A549 treated with DMSO at 1 μM for 4 hours (cell line): ENCODE measurements around the gene ALKBH5. TPM values are rescaled to one million over a fixed set of nuclear protein-coding genes. Genes with fewer than 3 reads are reported as not detected.

Experiments used
- total RNA-seq: library from RNA; stranded (reverse); fragments of 200-300 nt; extraction: Qiagen RNA extraction; gene quantifications from 5 replicates; pipeline ENCODE4 v1.2.3, GENCODE V29; 2022; ENCODE audit warnings: low read depth

Gene ALKBH5
- 49.9 to 64.1 TPM (median 61.8 TPM) in 5 replicates for total RNA-seq

DNA sequence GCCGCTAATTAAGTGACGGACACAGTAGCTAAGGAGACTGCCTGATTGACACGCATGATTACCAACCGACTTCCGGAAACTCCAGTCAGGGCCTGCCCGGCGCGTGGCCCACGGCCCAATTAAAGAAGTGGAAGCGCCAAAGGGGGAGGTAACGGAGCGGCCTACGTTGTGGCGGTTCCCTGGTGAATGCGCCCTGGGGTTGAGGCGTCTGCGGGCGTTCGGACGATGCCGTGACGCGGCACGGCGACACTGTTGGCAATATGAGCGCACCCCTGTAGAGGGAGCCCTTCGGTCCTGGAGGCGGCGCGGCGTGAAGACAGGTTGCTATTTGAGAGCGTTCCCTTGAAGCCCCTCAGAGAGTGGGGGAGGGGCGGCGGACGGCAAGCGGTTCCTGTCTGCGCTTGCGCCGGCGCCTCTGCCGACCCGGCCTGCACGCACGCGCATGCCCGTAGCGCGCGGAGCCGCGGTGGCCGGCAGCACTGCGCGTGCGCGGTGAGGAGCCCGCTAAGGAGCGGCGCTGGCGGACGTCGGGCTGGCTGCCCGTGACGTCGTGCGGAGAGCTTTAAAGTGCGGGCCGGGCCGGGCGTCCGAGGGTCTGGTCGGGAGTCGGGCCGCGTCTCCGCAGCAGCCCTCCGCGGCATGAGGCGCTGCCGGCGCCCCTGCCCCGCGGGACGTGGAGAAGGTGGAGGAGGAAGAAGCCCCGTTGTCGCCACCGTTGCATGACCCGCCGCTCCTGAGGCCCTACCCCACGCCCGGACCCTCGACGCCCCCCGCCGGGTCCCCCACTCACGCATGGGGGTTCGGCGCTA lies at the start of gene ALKBH5:
Gene ALKBH5 (plus strand): TSS at position 495 of the 809 bp plus-strand sequence. CDS start 416 bp downstream, outside the sequence.

DNA sequence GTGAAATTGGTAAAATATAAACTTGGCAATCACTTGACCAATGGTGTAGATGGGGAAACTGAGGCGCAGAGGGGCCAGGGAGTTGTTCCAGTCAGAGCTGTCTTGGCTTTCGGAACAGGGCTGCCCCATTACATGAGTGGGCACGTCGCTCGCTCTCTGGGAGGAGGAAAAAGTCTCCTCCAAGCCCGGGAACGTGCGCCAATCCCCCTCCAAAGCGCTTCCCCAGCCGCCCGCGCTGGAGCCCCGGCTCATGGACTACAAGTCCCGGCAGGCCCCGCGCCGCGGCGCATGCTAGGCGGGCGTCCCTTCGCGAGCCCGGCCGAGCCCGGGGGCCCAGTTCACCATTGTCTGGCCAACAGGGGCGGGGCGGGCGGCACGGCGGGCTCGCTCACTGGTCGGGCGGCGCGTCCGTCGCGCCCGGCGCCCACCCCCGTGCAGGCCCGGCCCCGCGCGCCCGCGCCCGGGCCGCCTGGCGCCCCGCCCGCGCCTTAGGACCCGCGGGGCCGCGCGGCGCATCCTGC lies 41.6 kb downstream of the ALKBH5 start, which contains the start of gene LLGL1:
Gene LLGL1 (plus strand): TSS at position 515 of the 521 bp plus-strand sequence. CDS start 48 bp downstream, outside the sequence.

DNA sequence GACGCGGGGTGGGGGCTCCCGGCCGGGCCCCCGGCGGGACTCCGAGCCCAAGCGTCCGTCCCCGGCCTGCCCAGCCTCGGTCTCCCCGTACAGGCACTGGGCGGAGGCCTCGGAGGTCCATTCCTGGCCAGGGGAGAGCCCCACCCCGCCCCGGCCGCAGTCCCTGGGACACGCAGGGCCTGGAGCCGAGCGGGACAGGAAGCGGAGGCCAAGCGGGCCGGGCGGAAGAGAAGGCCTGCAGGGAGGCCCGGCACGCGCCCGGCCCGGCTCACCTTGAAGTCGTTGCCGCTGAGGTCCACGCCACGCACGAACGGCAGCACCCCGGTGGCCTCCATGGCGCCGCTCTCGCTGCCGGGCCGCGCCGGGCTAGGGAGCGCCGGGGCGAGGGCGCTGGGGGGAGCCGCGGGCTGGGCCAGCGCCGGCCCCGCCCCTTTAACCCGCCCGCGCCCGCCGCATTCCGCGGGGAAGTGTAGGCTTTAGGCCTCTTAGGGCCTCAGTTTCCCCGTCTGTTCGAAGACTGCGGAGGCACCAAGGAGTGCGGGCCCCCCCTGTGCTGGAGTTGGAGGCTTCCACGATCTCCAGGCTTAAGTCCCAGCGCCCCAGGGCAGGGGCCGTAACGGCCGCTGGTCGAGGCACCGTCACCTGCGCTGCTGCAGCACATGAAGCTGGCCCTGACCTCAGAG lies 74.9 kb downstream of the ALKBH5 start, which contains the start of gene FLII:
Gene FLII (minus strand): TSS at position 383 of the 683 bp plus-strand sequence. CDS start 48 bp downstream, at position 335.

Other genes starting within 250 kb of the ALKBH5 start
- 17.9 to 24.3 TPM (median 20.7 TPM) in 5 replicates for gene TOM1L2, start 211.4 kb upstream of the ALKBH5 start, total RNA-seq
- gene DRC3, start 211.0 kb upstream of the ALKBH5 start, total RNA-seq: 2.1 to 3.1 TPM (median 2.7 TPM) in 5 replicates
- 22.0 to 32.4 TPM (median 27.6 TPM) in 5 replicates for gene ATPAF2, start 144.7 kb upstream of the ALKBH5 start, total RNA-seq
- gene GID4, start 144.4 kb upstream of the ALKBH5 start, total RNA-seq: 10.8 to 13.7 TPM (median 13.6 TPM) in 5 replicates
- 50.5 to 57.3 TPM (median 52.3 TPM) in 5 replicates for gene DRG2, start 95.9 kb upstream of the ALKBH5 start, total RNA-seq
- 0.16 to 0.43 TPM (median 0.26 TPM) in 5 replicates for gene MYO15A, start 75.1 kb upstream of the ALKBH5 start, total RNA-seq
- gene LLGL1, start 41.8 kb downstream of the ALKBH5 start, total RNA-seq: 13.2 to 19.9 TPM (median 15.7 TPM) in 5 replicates
- 231 to 269 TPM (median 252 TPM) in 5 replicates for gene FLII, start 74.9 kb downstream of the ALKBH5 start, total RNA-seq
- gene MIEF2, start 76.8 kb downstream of the ALKBH5 start, total RNA-seq: 5.7 to 11.0 TPM (median 9.2 TPM) in 5 replicates
- 35.2 to 43.3 TPM (median 40.9 TPM) in 5 replicates for gene TOP3A, start 131.2 kb downstream of the ALKBH5 start, total RNA-seq
- 18.2 to 19.0 TPM (median 18.5 TPM) in 5 replicates for gene SMCR8, start 131.5 kb downstream of the ALKBH5 start, total RNA-seq
- 40.0 to 48.3 TPM (median 45.8 TPM) in 5 replicates for gene SHMT1, start 179.7 kb downstream of the ALKBH5 start, total RNA-seq
- gene EVPLL, start 193.9 kb downstream of the ALKBH5 start, total RNA-seq: not detected in 5 replicates